ENCODE data around the gene SASH1. TPM values are rescaled to one million over a fixed set of nuclear protein-coding genes. Genes with fewer than 3 reads are reported as not detected.

SASH1 gene
- total RNA-seq, 1 experiment from 2014 or later, result 11.7 TPM

- H4K20me1 ChIP-seq (ENCODE audit: insufficient read depth), result no peaks in the 10 kb centered on the region
- H3K27ac ChIP-seq (ENCODE audit: low read depth, low read length), result no peak overlapping the region
- H3K9ac ChIP-seq (ENCODE audit: low read length), result no peak overlapping the region
- no peaks in the 10 kb centered on the region for H3K4me1 ChIP-seq (ENCODE audit: control insufficient read depth in 1 of 2, insufficient read depth in 2 of 2, low read length in 2 of 2)
- H3K4me3 ChIP-seq (replicated peaks in 1 of 2; ENCODE audit: low read depth in 1 of 2, low read length in 2 of 2), result no peak overlapping the region
- ATAC-seq, result no peak
- no peaks in the 10 kb centered on the region for H3K27me3 ChIP-seq (ENCODE audit: insufficient read depth, low read length)
- no peak for TF ChIP-seq JUND (IDR thresholded peaks at IDR 0.05)
- TF ChIP-seq CBX3 (IDR thresholded peaks at IDR 0.05; ENCODE audit: low read depth), result no peak
- TF ChIP-seq FOSL1 (IDR thresholded peaks at IDR 0.05; ENCODE audit: low read depth), result no peak
- TF ChIP-seq SP1 (IDR thresholded peaks at IDR 0.05; ENCODE audit: low read depth), result no peak
- no peak for TF ChIP-seq ELF1 (IDR thresholded peaks at IDR 0.05; ENCODE audit: borderline replicate concordance, low read depth)
- TF ChIP-seq POLR2AphosphoS5 (IDR thresholded peaks at IDR 0.05; ENCODE audit: low read depth, low read length), result no peak
- no peak for TF ChIP-seq YY1 (IDR thresholded peaks at IDR 0.05; ENCODE audit: extremely low read depth, insufficient replicate concordance, low read depth, low read length)
- no peak for TF ChIP-seq ZFX (IDR thresholded peaks at IDR 0.05)
- TF ChIP-seq POLR2A (IDR thresholded peaks at IDR 0.05; ENCODE audit: borderline replicate concordance, extremely low read depth, insufficient read depth, insufficient read length), result no peak
- H3K9me2 ChIP-seq (ENCODE audit: insufficient read depth), result no peaks in the 10 kb centered on the region
- POLR2A ChIA-PET, result no interaction called here
- DNase-seq (ENCODE audit: low read depth, low spot score), result no peak
- H3K79me2 ChIP-seq (ENCODE audit: insufficient read depth, low read length), result no peaks in the 10 kb centered on the region
- RAD21 ChIA-PET (ENCODE audit: low non-redundant PET in 1 of 2, low total read pairs in 2 of 2, uncharacterized antibody in 2 of 2, unreplicated experiment in 2 of 2), result no interaction called here
- no peaks in the 10 kb centered on the region for H3K36me3 ChIP-seq (ENCODE audit: control insufficient read depth in 1 of 2, insufficient read depth in 2 of 2, low read length in 2 of 2)
- H3K9me3 ChIP-seq (ENCODE audit: control insufficient read depth in 1 of 2, insufficient read depth in 1 of 2, low read depth in 1 of 2, low read length in 2 of 2), result no peaks in the 10 kb centered on the region
- intact Hi-C loops (cut with micrococcal nuclease), result no loop called here
- no peak overlapping the region for H2AFZ ChIP-seq (ENCODE audit: low read depth, low read length, poor library complexity, severe bottlenecking)
- CTCF ChIA-PET, result no interaction called here
- H3K4me2 ChIP-seq (ENCODE audit: low read length), result no peak overlapping the region
- no TSS peak for BruUV-seq (replicated peaks)
Measured at GRCh38 chr6:148422085-148422484, 79.4 kb downstream of the SASH1 start.

GRCh38 chr6:148423133-148423532 is 80.5 kb downstream of the SASH1 start:
- intact Hi-C loops (cut with micrococcal nuclease), result no loop called here
- Histone ChIP-seq H3K4me1 (ENCODE audit: control insufficient read depth in 1 of 2, insufficient read depth in 2 of 2, low read length in 2 of 2) (no peaks in the 10 kb centered on the region), H3K9me3 (ENCODE audit: control insufficient read depth in 1 of 2, insufficient read depth in 1 of 2, low read depth in 1 of 2, low read length in 2 of 2) (no peaks in the 10 kb centered on the region), H3K27ac (ENCODE audit: low read depth, low read length) (no peak overlapping the region), H3K9me2 (ENCODE audit: insufficient read depth) (no peaks in the 10 kb centered on the region), H3K36me3 (ENCODE audit: control insufficient read depth in 1 of 2, insufficient read depth in 2 of 2, low read length in 2 of 2) (no peaks in the 10 kb centered on the region), H3K4me3 (replicated peaks in 1 of 2; ENCODE audit: low read depth in 1 of 2, low read length in 2 of 2) (no peak overlapping the region), H3K9ac (ENCODE audit: low read length) (no peak overlapping the region), H4K20me1 (ENCODE audit: insufficient read depth) (no peaks in the 10 kb centered on the region), H2AFZ (ENCODE audit: low read depth, low read length, poor library complexity, severe bottlenecking) (no peak overlapping the region), H3K79me2 (ENCODE audit: insufficient read depth, low read length) (no peaks in the 10 kb centered on the region), H3K27me3 (ENCODE audit: insufficient read depth, low read length) (no peaks in the 10 kb centered on the region), H3K4me2 (ENCODE audit: low read length) (no peak overlapping the region)
- ChIA-PET RAD21 (ENCODE audit: low non-redundant PET in 1 of 2, low total read pairs in 2 of 2, uncharacterized antibody in 2 of 2, unreplicated experiment in 2 of 2) (no interaction called here), POLR2A (no interaction called here), CTCF (no interaction called here)
- no TSS peak for BruUV-seq (replicated peaks)
- no peak for TF ChIP-seq CBX3 (IDR thresholded peaks at IDR 0.05; ENCODE audit: low read depth)
- TF ChIP-seq SRF (IDR thresholded peaks at IDR 0.05; ENCODE audit: low read depth), result no peak
- TF ChIP-seq EGR1 (IDR thresholded peaks at IDR 0.05; ENCODE audit: low read depth), result no peak
- no peak for TF ChIP-seq POLR2AphosphoS5 (IDR thresholded peaks at IDR 0.05; ENCODE audit: low read depth, low read length)
- no peak for TF ChIP-seq YY1 (IDR thresholded peaks at IDR 0.05; ENCODE audit: extremely low read depth, insufficient replicate concordance, low read depth, low read length)
- no peak for TF ChIP-seq CTCF (IDR thresholded peaks at IDR 0.05 in 2 of 3, conservative IDR thresholded peaks at IDR 0.05 in 1 of 3; ENCODE audit: borderline replicate concordance in 1 of 3, insufficient read depth in 1 of 3, low read depth in 2 of 3, low read length in 2 of 3)
- no peak for TF ChIP-seq EZH2 (IDR thresholded peaks at IDR 0.05)
- TF ChIP-seq, protein P1, sequence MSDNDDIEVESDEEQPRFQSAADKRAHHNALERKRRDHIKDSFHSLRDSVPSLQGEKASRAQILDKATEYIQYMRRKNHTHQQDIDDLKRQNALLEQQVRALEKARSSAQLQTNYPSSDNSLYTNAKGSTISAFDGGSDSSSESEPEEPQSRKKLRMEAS (IDR thresholded peaks at IDR 0.05), result no peak
- ATAC-seq (no peak), DNase-seq (ENCODE audit: low read depth, low spot score) (no peak)
